H1 (cell line): ENCODE data around the gene SLC25A38.
"Not testable (repeated sequence)": the region's sequence is repeated elsewhere in the genome, so short reads cannot be mapped to it uniquely, and the experiment has no call there.

Source experiments
- CEBPB ChIP-seq: IDR thresholded peaks from 2 replicates; pipeline ENCODE4 v1.6.1; 2012; ENCODE audit warnings: low read depth, low read length
- EZH2 ChIP-seq: fragments of 200-600 bp; sonication (generic); IDR thresholded peaks from 2 replicates; pipeline ENCODE4 v1.7.1; 2012; ENCODE audit warnings: low read depth, mild to moderate bottlenecking, moderate library complexity, low read length, inconsistent platforms; ENCODE audit not compliant: severe bottlenecking
- GABPA ChIP-seq: IDR thresholded peaks from 2 replicates; pipeline ENCODE4 v1.6.1; 2011; ENCODE audit warnings: mild to moderate bottlenecking, low read length, moderate library complexity, borderline replicate concordance; ENCODE audit not compliant: insufficient read depth
- POU5F1 ChIP-seq: IDR thresholded peaks from 2 replicates; pipeline ENCODE4 v1.6.1; 2011; ENCODE audit warnings: low read depth, mild to moderate bottlenecking, low read length, moderate library complexity
- RAD21 ChIP-seq, 2 experiments: IDR thresholded peaks in 1 of 2; conservative IDR thresholded peaks in 1 of 2; 2 replicates each; pipeline ENCODE4 v1.6.1; 2011; ENCODE audit warnings: low read depth in 2 of 2, low read length in 2 of 2, improper control_type of control experiment in 1 of 2, inconsistent platforms in 1 of 2, mild to moderate bottlenecking in 1 of 2, moderate library complexity in 1 of 2
- ZNF274 ChIP-seq: IDR thresholded peaks from 2 replicates; pipeline ENCODE4 v1.7.0; 2012; ENCODE audit warnings: low read length, borderline replicate concordance; ENCODE audit errors: extremely low read depth
- TF ChIP-seq, protein P1 (sequence below), 3 experiments: IDR thresholded peaks; 1 replicate in 2 of 3; 2 replicates in 1 of 3; pipeline versions ENCODE4 v1.5.1 to v1.6.1; 2011; ENCODE audit warnings: low read length in 3 of 3, mild to moderate bottlenecking in 3 of 3, inconsistent platforms in 2 of 3, low read depth in 1 of 3, moderate library complexity in 1 of 3; ENCODE audit not compliant: insufficient read depth in 1 of 3; ENCODE audit errors: control extremely low read depth in 1 of 3
- TF ChIP-seq, protein P2 (sequence below): IDR thresholded peaks from 2 replicates; pipeline ENCODE4 v1.6.1; 2011; ENCODE audit warnings: low read depth, mild to moderate bottlenecking, low read length; ENCODE audit not compliant: insufficient read depth
- TF ChIP-seq, protein P3 (sequence below): IDR thresholded peaks from 2 replicates; pipeline ENCODE4 v1.6.1; 2012; ENCODE audit warnings: inconsistent platforms

- TF ChIP-seq, protein P1, sequence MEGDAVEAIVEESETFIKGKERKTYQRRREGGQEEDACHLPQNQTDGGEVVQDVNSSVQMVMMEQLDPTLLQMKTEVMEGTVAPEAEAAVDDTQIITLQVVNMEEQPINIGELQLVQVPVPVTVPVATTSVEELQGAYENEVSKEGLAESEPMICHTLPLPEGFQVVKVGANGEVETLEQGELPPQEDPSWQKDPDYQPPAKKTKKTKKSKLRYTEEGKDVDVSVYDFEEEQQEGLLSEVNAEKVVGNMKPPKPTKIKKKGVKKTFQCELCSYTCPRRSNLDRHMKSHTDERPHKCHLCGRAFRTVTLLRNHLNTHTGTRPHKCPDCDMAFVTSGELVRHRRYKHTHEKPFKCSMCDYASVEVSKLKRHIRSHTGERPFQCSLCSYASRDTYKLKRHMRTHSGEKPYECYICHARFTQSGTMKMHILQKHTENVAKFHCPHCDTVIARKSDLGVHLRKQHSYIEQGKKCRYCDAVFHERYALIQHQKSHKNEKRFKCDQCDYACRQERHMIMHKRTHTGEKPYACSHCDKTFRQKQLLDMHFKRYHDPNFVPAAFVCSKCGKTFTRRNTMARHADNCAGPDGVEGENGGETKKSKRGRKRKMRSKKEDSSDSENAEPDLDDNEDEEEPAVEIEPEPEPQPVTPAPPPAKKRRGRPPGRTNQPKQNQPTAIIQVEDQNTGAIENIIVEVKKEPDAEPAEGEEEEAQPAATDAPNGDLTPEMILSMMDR (IDR thresholded peaks at IDR 0.05; ENCODE audit: control extremely low read depth in 1 of 3, insufficient read depth in 1 of 3, low read depth in 1 of 3, low read length in 3 of 3) = not testable (repeated sequence)
- TF ChIP-seq, protein P2, sequence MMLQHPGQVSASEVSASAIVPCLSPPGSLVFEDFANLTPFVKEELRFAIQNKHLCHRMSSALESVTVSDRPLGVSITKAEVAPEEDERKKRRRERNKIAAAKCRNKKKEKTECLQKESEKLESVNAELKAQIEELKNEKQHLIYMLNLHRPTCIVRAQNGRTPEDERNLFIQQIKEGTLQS = not testable (repeated sequence)
- not testable (repeated sequence) for TF ChIP-seq POU5F1; GABPA; ZNF274; RAD21 (IDR thresholded peaks at IDR 0.05 in 1 of 2, conservative IDR thresholded peaks at IDR 0.05 in 1 of 2; ENCODE audit: low read depth in 2 of 2, low read length in 2 of 2); EZH2
- TF ChIP-seq, protein P3, sequence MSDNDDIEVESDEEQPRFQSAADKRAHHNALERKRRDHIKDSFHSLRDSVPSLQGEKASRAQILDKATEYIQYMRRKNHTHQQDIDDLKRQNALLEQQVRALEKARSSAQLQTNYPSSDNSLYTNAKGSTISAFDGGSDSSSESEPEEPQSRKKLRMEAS = not testable (repeated sequence)
- peak; percentile 18; the same call in 1 of the 2 replicates for TF ChIP-seq CEBPB
These were observed 33.8 kb downstream of the SLC25A38 start for GRCh38 chr3:39416998-39417397.
